ENCODE results near the gene POU3F3.

POU3F3 gene

DNA sequence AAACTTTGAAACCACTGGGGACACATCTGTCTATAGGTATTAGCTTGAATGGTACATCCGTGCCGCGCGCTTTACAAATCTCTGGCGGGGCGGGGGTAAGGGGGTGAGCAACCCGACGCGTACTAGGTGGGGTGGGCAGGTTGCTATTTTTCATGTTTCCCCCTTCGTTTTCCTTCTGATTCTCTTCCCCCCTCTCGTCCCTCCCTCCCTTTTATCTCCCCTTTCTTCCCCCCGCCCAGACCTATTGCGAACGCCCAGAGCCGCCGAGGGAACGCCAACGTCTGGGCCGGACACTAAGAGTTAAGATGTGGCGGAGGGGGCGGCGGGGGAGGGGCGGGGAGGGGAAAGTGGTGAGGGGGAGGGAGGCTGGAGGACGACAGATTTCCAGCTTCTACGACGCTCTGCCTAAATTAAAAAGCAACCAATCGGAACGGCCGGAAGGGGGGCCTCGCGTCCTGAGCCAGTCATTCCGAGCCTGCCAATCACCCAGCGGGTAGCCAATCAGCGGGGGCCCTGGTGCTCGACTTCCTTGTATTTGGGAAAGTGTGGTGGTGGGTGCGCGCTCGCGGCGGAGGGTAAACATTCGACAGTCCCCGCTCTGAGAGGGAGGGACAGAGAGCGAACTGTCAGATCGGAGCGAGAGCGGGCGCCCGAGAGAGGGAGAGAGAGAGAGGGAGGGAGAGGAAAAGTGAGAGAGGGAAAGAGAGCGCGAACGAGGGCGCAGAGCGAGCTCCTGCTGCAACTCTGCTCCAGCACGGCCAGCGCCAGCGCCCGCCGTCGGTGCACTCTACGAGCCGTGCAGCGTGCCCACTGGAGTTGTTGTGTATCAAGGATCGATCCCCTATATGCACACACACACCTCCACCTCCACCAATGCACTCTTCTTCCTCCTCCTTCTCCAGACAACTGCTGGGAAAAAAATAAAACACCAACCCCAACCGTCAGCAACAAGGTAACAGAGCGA lies at the start of gene POU3F3:
Gene POU3F3, plus strand, starts transcription at position 582 of the 964 bp plus-strand sequence. CDS start 1,396 bp downstream, outside the sequence.
- TF ChIP-seq CTCF (IDR thresholded peaks at IDR 0.05; ENCODE audit: borderline replicate concordance, insufficient read depth, low read depth, low read length): no peak
- H3K4me3 ChIP-seq (ENCODE audit: low read depth, low read length): no peak within 1 kb of the TSS

- TF ChIP-seq CTCF (IDR thresholded peaks at IDR 0.05; ENCODE audit: borderline replicate concordance, insufficient read depth, low read depth, low read length): no peak
- H3K4me3 ChIP-seq (ENCODE audit: low read depth, low read length): no peak overlapping the region
Measured at GRCh38 chr2:104804148-104804890, 49.6 kb upstream of the POU3F3 start.

GRCh38 chr2:104812286-104812685 lies 41.6 kb upstream of the POU3F3 start:
- no peak overlapping the region for H3K4me3 ChIP-seq (ENCODE audit: low read depth, low read length)
- no peak for TF ChIP-seq CTCF (IDR thresholded peaks at IDR 0.05; ENCODE audit: borderline replicate concordance, insufficient read depth, low read depth, low read length)

DNA sequence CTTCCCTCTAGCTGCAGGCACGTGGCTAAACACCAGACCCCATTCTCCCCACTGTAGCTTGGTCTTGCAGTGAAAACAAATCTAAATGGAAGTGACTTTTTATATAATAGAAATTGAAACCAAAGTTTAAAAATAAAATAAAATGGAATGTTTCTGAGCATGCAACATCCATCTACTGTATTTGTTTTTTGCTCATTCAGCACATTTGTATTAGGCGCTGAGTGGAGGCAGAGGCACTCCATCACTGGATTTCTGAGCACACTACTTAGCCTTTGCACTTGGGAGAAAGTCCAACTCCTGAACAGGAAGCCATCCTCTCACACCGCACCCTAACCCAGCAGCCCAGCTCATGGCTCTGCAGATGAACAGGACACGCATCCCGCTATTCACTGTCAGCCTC lies 37.8 kb upstream of the POU3F3 start:
- no peak overlapping the region for H3K4me3 ChIP-seq (ENCODE audit: low read depth, low read length)
- TF ChIP-seq CTCF (IDR thresholded peaks at IDR 0.05; ENCODE audit: borderline replicate concordance, insufficient read depth, low read depth, low read length): no peak

DNA sequence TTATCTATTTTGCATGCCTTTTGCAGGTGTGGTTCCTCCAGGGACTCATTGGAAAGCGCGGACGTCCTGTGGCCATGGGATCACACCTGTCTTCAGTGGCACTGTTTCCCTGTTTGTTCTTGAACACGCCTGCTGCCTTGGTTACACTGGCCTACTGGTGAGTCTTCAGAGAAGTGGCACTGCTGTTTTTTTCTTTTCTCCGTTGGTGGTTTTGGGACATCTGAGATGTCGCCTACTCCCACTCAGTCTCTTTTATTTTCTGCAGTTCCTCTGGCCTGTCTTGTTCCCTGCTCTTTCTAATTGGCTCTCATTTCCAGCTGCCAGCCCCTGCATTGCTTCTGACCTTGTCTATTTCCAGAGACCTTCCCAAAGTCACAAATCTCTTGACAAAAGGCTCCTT lies 35.7 kb upstream of the POU3F3 start:
- H3K4me3 ChIP-seq (ENCODE audit: low read depth, low read length): no peak overlapping the region
- no peak for TF ChIP-seq CTCF (IDR thresholded peaks at IDR 0.05; ENCODE audit: borderline replicate concordance, insufficient read depth, low read depth, low read length)

GRCh38 chr2:104820126-104820525 lies 33.8 kb upstream of the POU3F3 start:
- no peak overlapping the region for H3K4me3 ChIP-seq (ENCODE audit: low read depth, low read length)
- TF ChIP-seq CTCF (IDR thresholded peaks at IDR 0.05; ENCODE audit: borderline replicate concordance, insufficient read depth, low read depth, low read length): no peak
